ENCODE results near the gene TMPRSS9. TPM values are rescaled to one million over a fixed set of nuclear protein-coding genes. Genes with fewer than 3 reads are reported as not detected.

Gene TMPRSS9
- total RNA-seq, 3 donors from 2014 or later (not counting 1 experiment from before 2014, with no cell fraction given), result not detected

DNA sequence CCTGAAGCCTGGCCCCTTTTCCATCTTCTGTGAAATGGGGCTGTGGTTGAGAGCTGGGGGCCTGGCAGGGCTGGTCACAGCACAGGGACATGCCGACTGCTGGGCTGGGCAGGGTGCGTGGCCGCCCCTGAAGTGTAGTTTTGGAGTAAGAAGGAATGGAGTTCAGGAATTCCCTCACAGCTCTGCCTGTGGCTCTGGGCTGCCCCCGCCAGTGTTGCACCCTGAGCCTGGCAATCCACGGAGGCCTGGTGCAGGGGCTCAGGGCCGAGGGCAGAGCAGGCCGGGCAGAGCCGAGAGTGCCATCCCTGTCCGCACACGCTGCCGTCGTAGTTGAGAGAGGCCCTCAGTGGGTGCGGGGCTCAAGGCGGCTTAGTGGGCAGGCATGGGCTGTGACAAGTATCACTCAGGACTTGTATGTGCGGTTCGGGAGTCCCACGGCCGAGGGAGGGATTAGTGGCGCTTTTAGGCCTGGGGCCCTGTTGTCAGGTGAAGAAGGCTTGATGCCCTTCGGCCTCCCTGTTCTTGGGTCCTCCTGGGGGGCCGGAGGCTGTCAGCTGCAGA lies 21.9 kb upstream of the TMPRSS9 start:
- Mint-ChIP-seq H3K4me1 (peaks cover 0 to 16% of the 10 kb centered on the region in 2 donors), H3K36me3 (no peaks in the 10 kb centered on the region), H3K27me3 (ENCODE audit: low read depth in 2 of 2) (no peaks in the 10 kb centered on the region), H3K27ac (no peak overlapping the region), H3K4me3 (no peak overlapping the region), H3K9me3 (no peaks in the 10 kb centered on the region)
- no peaks in the 10 kb centered on the region for H3K27me3 ChIP-seq (ENCODE audit: control insufficient read depth, insufficient read depth, low read length)
- TF ChIP-seq, protein P1, sequence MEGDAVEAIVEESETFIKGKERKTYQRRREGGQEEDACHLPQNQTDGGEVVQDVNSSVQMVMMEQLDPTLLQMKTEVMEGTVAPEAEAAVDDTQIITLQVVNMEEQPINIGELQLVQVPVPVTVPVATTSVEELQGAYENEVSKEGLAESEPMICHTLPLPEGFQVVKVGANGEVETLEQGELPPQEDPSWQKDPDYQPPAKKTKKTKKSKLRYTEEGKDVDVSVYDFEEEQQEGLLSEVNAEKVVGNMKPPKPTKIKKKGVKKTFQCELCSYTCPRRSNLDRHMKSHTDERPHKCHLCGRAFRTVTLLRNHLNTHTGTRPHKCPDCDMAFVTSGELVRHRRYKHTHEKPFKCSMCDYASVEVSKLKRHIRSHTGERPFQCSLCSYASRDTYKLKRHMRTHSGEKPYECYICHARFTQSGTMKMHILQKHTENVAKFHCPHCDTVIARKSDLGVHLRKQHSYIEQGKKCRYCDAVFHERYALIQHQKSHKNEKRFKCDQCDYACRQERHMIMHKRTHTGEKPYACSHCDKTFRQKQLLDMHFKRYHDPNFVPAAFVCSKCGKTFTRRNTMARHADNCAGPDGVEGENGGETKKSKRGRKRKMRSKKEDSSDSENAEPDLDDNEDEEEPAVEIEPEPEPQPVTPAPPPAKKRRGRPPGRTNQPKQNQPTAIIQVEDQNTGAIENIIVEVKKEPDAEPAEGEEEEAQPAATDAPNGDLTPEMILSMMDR (IDR thresholded peaks at IDR 0.05), result no peak
- H3K36me3 ChIP-seq (ENCODE audit: control insufficient read depth, insufficient read depth, low read length), result peaks cover 14% of the 10 kb centered on the region
- whole genome bisulfite sequencing (ENCODE audit: insufficient coverage), result 95% methylated on average over 21 of the region's 21 CpGs
- no peak for ATAC-seq
- H3K27ac ChIP-seq (ENCODE audit: low read length), result no peak overlapping the region
- H3K4me1 ChIP-seq (ENCODE audit: control insufficient read depth, insufficient read depth, low read length), result peaks cover 11% of the 10 kb centered on the region
- no peak overlapping the region for H3K4me3 ChIP-seq (ENCODE audit: low read length)
- DNase-seq, result no peak
- intact Hi-C loops (cut with micrococcal nuclease), result no loop called here
- no peaks in the 10 kb centered on the region for H3K9me3 ChIP-seq (ENCODE audit: control insufficient read depth, insufficient read depth, low read length)

DNA sequence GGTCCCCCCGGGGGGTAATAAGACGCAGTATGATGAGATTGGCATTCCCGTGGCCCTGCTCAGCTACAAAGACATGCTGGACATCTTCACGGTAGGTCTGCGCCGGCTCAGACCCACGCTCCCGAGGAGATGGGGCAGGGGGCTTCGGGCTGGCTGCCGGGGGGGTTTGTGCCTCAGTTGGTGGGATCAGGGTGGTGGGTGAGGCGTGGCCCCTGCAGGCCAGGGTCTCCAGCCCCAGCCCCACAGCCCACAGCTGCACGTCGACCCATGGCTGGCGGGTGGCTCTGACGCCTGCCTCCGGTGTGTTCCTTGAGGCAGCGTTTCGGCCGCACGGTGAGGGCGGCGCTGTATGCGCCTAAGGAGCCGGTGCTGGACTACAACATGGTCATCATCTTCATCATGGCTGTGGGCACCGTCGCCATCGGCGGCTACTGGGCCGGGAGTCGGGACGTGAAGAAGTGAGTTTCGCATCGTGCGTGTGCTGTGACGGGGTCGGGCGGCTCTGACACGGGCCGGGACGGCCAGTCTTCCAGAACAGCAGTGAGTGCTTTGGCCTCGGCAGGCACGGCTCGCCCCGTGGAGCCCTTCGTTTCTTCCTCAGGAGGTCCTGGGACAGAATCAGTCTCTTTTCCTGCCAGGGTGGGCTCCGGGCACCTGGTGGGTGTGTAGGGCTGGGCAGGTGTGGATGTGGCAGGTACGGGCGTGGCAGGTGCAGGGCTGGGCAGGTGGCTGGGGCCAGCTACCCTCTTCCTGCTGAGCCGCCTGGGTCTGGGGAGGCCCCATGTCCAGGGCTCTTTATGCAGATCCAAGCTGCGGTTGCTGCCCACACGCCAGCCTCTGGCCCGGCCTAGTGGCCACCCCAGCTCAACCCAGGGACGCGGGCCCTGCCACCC lies 21.1 kb upstream of the TMPRSS9 start:
- no peak overlapping the region for H3K4me3 ChIP-seq (ENCODE audit: low read length)
- Mint-ChIP-seq H3K4me1 (peaks cover 0 to 16% of the 10 kb centered on the region in 2 donors), H3K36me3 (no peaks in the 10 kb centered on the region), H3K9me3 (no peaks in the 10 kb centered on the region), H3K4me3 (no peak overlapping the region), H3K27ac (no peak overlapping the region), H3K27me3 (ENCODE audit: low read depth in 2 of 2) (no peaks in the 10 kb centered on the region)
- TF ChIP-seq, protein P1 (IDR thresholded peaks at IDR 0.05), result no peak
- H3K27ac ChIP-seq (ENCODE audit: low read length), result no peak overlapping the region
- WGBS (ENCODE audit: insufficient coverage), result 98% methylated on average over 54 of the region's 54 CpGs
- peaks cover 3% of the 10 kb centered on the region for H3K4me1 ChIP-seq (ENCODE audit: control insufficient read depth, insufficient read depth, low read length)
- intact Hi-C loops (cut with micrococcal nuclease), result no loop called here
- peaks cover 14% of the 10 kb centered on the region for H3K36me3 ChIP-seq (ENCODE audit: control insufficient read depth, insufficient read depth, low read length)
- no peaks in the 10 kb centered on the region for H3K9me3 ChIP-seq (ENCODE audit: control insufficient read depth, insufficient read depth, low read length)
- no peaks in the 10 kb centered on the region for H3K27me3 ChIP-seq (ENCODE audit: control insufficient read depth, insufficient read depth, low read length)
- no peak for DNase-seq
- no peak for ATAC-seq

DNA sequence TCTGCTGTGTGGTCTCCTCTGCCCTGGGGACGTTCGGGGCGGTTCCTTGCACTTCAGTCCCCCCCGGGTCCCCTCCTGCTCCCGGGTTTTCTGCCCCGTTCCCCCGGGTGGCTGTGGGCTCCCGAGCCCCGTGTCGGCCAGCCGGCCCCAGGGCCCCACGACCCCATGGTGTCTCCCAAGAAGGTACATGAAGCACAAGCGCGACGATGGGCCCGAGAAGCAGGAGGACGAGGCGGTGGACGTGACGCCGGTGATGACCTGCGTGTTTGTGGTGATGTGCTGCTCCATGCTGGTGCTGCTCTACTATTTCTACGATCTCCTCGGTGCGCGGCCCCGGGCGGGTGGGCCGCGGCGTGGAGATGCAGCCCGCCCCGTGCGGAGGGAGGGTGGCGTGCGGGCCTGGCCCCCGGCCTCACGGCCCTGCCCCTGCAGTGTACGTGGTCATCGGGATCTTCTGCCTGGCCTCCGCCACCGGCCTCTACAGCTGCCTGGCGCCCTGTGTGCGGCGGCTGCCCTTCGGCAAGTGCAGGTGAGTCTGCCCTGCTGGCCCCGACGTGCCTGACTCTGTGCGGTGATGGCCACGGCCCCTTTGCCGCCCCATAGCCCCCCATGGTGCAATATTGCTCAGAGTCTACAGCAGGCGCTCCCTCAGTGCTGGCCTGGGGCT lies 20.3 kb upstream of the TMPRSS9 start:
- no peak overlapping the region for H3K4me3 ChIP-seq (ENCODE audit: low read length)
- intact Hi-C loops (cut with micrococcal nuclease), result no loop called here
- no peak overlapping the region for H3K27ac Mint-ChIP-seq
- H3K36me3 ChIP-seq (ENCODE audit: control insufficient read depth, insufficient read depth, low read length), result peaks cover 17% of the 10 kb centered on the region
- H3K4me3 Mint-ChIP-seq, result no peak overlapping the region
- DNase-seq (no peak), ATAC-seq (no peak)
- 98% methylated on average over 52 of the region's 52 CpGs for WGBS (ENCODE audit: insufficient coverage)
- H3K4me1 Mint-ChIP-seq, result peaks cover 0 to 16% of the 10 kb centered on the region in 2 donors
- TF ChIP-seq, protein P1 (IDR thresholded peaks at IDR 0.05), result no peak
- no peaks in the 10 kb centered on the region for H3K9me3 Mint-ChIP-seq
- H3K27me3 ChIP-seq (ENCODE audit: control insufficient read depth, insufficient read depth, low read length), result no peaks in the 10 kb centered on the region
- H3K4me1 ChIP-seq (ENCODE audit: control insufficient read depth, insufficient read depth, low read length), result no peaks in the 10 kb centered on the region
- no peaks in the 10 kb centered on the region for H3K36me3 Mint-ChIP-seq
- H3K27ac ChIP-seq (ENCODE audit: low read length), result no peak overlapping the region
- H3K9me3 ChIP-seq (ENCODE audit: control insufficient read depth, insufficient read depth, low read length), result no peaks in the 10 kb centered on the region
- H3K27me3 Mint-ChIP-seq (ENCODE audit: low read depth in 2 of 2), result no peaks in the 10 kb centered on the region

All from natural killer cell (primary cell).